Keratinocyte (primary cell): ENCODE measurements around the gene ZNF354B. TPM values are rescaled to one million over a fixed set of nuclear protein-coding genes. Genes with fewer than 3 reads are reported as not detected.

Experiments used
- DNase-seq: peaks from one replicate; pipeline ENCODE4 v3.0.0-alpha.2; 2011; ENCODE audit warnings: low read depth, missing footprints, low spot score
- FAIRE-seq: peaks from 2 replicates; lab custom pipeline; 2011; peaks lifted over from hg19 to GRCh38; lab: Jason Lieb, UNC
- H2AFZ ChIP-seq: 2 replicates; pipeline ENCODE4 v1.6.0; 2012; ENCODE audit warnings: low read length, control low read depth, inconsistent platforms; ENCODE audit not compliant: control insufficient read depth
- H3K27ac ChIP-seq: 2 replicates; pipeline ENCODE4 v1.5.1; 2011; ENCODE audit warnings: low read length; ENCODE audit not compliant: control insufficient read depth, insufficient read depth
- H3K27me3 ChIP-seq: 3 replicates; pipeline ENCODE4 v1.6.0; 2011; ENCODE audit warnings: low read length; ENCODE audit not compliant: control insufficient read depth, insufficient read depth; ENCODE audit errors: extremely low read depth
- H3K36me3 ChIP-seq, 2 experiments: 2 replicates in 1 of 2; 3 replicates in 1 of 2; pipeline ENCODE4 v1.5.1; 2011; ENCODE audit warnings: low read length in 2 of 2, mild to moderate bottlenecking in 1 of 2; ENCODE audit not compliant: control insufficient read depth in 2 of 2, insufficient read depth in 2 of 2; ENCODE audit errors: extremely low read depth in 1 of 2
- H3K4me1 ChIP-seq: 3 replicates; pipeline ENCODE4 v1.5.1; 2011; ENCODE audit warnings: low read length; ENCODE audit not compliant: control insufficient read depth, insufficient read depth; ENCODE audit errors: extremely low read depth
- H3K4me2 ChIP-seq: 3 replicates; pipeline ENCODE4 v1.6.0; 2011; ENCODE audit warnings: low read depth, low read length; ENCODE audit not compliant: control insufficient read depth, insufficient read depth; ENCODE audit errors: extremely low read depth
- H3K4me3 ChIP-seq, 3 experiments: fragments of 200-600 bp in 1 of 3; sonication (generic) in 1 of 3; 2 replicates in 2 of 3; 3 replicates in 1 of 3; pipeline ENCODE4 v1.5.1; 2011 to 2016; ENCODE audit warnings: low read length in 3 of 3, mild to moderate bottlenecking in 3 of 3, control low read depth in 2 of 3, inconsistent platforms in 1 of 3, low read depth in 1 of 3, mixed read lengths in 1 of 3, mixed run types in 1 of 3, moderate library complexity in 1 of 3; ENCODE audit not compliant: control insufficient read depth in 2 of 3, insufficient read depth in 2 of 3; ENCODE audit errors: extremely low read depth in 1 of 3
- H3K79me2 ChIP-seq: 2 replicates; pipeline ENCODE4 v1.6.0; 2012; ENCODE audit warnings: low read length; ENCODE audit not compliant: control insufficient read depth, insufficient read depth
- H3K9ac ChIP-seq: 3 replicates; pipeline ENCODE4 v1.6.0; 2011; ENCODE audit warnings: low read length; ENCODE audit not compliant: control insufficient read depth, insufficient read depth; ENCODE audit errors: extremely low read depth
- H3K9me1 ChIP-seq: 3 replicates; pipeline ENCODE4 v1.6.0; 2011; ENCODE audit warnings: low read length; ENCODE audit not compliant: control insufficient read depth, insufficient read depth; ENCODE audit errors: extremely low read depth
- H3K9me3 ChIP-seq: 2 replicates; pipeline ENCODE4 v1.5.1; 2012; ENCODE audit warnings: low read depth, low read length; ENCODE audit not compliant: control insufficient read depth
- H4K20me1 ChIP-seq: 3 replicates; pipeline ENCODE4 v1.6.0; 2011; ENCODE audit warnings: low read length; ENCODE audit not compliant: control insufficient read depth, insufficient read depth; ENCODE audit errors: extremely low read depth
- EZH2 ChIP-seq: IDR thresholded peaks from one replicate; pipeline ENCODE4 v1.6.1; 2012; ENCODE audit warnings: inconsistent platforms, mild to moderate bottlenecking, low read length, moderate library complexity
- dilution Hi-C: fragments of 300-500 bp; cut with MboI; formaldehyde crosslinking; loops from one replicate; pipeline ENCODE4 v1.7.0; 2020; ENCODE audit warnings: low sequenced_read_pairs; ENCODE audit not compliant: extremely low pct_ligation_motif_present
- polyA plus RNA-seq, 5 experiments: library from polyadenylated mRNA; depleted of rRNA in 3 of 5; stranded (reverse) in 3 of 5; stranded (forward) in 1 of 5; unstranded in 1 of 5; fragments of >200 nt; gene quantifications; 1 replicate in 1 of 5; 2 replicates in 3 of 5; 3 replicates in 1 of 5; pipeline versions ENCODE4 v1.2.1 to v1.2.3, GENCODE V29; 2011 to 2012; ENCODE audit warnings: missing spikeins in 2 of 5, low read depth in 1 of 5, low replicate concordance in 1 of 5
- TF ChIP-seq, protein P1 (sequence below), 3 experiments: IDR thresholded peaks in 1 of 3; conservative IDR thresholded peaks in 1 of 3; optimal IDR thresholded peaks in 1 of 3; 2 replicates in 2 of 3; 3 replicates in 1 of 3; pipeline versions ENCODE3 to v1.5.1; 2011; ENCODE audit warnings: low read length in 3 of 3, mild to moderate bottlenecking in 3 of 3, moderate library complexity in 2 of 3, control low read depth in 1 of 3, inconsistent platforms in 1 of 3; ENCODE audit not compliant: insufficient read depth in 2 of 3; ENCODE audit errors: extremely low read depth in 1 of 3

The ZNF354B gene
- polyA plus RNA-seq, 1 donor (not counting 4 experiments of a cell fraction or from before 2014, with no cell fraction given): 10.2 TPM

DNA sequence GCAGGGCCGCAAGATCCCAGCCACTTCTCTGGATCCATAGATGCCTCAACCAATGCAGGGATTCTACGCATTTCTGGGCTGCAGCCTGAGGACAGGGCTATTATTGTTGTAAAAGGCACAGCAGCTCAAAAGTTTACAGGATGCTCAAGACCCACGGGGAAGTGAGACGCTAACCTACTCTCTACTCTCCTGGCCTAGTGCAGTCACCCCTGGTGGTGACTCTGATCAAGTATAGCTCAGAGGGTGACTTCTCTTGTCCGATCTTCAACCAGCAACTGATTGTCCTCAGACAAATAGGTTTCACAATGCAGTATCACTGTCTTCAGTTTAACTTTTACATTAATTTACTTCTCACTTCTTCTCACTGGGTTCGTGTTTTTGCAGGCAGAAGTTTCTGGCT is 34.3 kb upstream of the ZNF354B start:
- DNase-seq (no peak), FAIRE-seq (no peak)
- TF ChIP-seq EZH2: no peak
- TF ChIP-seq, protein P1, sequence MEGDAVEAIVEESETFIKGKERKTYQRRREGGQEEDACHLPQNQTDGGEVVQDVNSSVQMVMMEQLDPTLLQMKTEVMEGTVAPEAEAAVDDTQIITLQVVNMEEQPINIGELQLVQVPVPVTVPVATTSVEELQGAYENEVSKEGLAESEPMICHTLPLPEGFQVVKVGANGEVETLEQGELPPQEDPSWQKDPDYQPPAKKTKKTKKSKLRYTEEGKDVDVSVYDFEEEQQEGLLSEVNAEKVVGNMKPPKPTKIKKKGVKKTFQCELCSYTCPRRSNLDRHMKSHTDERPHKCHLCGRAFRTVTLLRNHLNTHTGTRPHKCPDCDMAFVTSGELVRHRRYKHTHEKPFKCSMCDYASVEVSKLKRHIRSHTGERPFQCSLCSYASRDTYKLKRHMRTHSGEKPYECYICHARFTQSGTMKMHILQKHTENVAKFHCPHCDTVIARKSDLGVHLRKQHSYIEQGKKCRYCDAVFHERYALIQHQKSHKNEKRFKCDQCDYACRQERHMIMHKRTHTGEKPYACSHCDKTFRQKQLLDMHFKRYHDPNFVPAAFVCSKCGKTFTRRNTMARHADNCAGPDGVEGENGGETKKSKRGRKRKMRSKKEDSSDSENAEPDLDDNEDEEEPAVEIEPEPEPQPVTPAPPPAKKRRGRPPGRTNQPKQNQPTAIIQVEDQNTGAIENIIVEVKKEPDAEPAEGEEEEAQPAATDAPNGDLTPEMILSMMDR (optimal IDR thresholded peaks at IDR 0.05 in 1 of 3, IDR thresholded peaks at IDR 0.05 in 1 of 3, conservative IDR thresholded peaks at IDR 0.05 in 1 of 3; ENCODE audit: extremely low read depth in 1 of 3, insufficient read depth in 2 of 3, low read length in 3 of 3): no peak
- no peaks in the 10 kb centered on the region for H3K27me3 ChIP-seq
- H3K27ac ChIP-seq: peak overlapping the region; percentile 13
- H3K9ac ChIP-seq: no peak overlapping the region
- dilution Hi-C loops: no loop called here
- no peak overlapping the region for H3K4me2 ChIP-seq
- no peaks in the 10 kb centered on the region for H3K79me2 ChIP-seq
- H3K9me1 ChIP-seq: no peaks in the 10 kb centered on the region
- H3K4me1 ChIP-seq: peaks cover 9% of the 10 kb centered on the region
- no peak overlapping the region for H2AFZ ChIP-seq
- no peak overlapping the region for H3K4me3 ChIP-seq
- no peaks in the 10 kb centered on the region for H3K9me3 ChIP-seq
- no peaks in the 10 kb centered on the region for H3K36me3 ChIP-seq
- H4K20me1 ChIP-seq: no peaks in the 10 kb centered on the region

DNA sequence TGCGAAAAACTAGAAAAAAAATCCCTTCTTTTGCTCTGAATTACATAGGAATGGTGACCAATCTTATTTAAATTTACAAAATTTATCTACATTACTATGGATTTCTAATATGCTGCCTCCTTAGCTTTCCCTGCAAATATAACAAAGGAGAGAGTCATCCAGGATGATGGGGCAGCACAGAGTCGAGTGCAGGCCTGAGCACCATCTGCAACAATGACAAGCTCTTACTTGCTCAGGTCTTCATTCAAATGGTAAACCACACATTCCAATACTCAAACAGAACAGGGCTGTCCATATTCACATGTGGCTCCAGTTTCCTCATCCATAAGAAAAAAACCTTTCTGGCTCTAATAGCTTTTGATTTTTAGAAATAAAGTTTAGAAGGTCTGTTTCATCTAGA is 33.5 kb upstream of the ZNF354B start:
- peak overlapping the region; percentile 44 for H3K27ac ChIP-seq
- H4K20me1 ChIP-seq: no peaks in the 10 kb centered on the region
- no peak overlapping the region for H3K9ac ChIP-seq
- no peaks in the 10 kb centered on the region for H3K9me3 ChIP-seq
- H3K9me1 ChIP-seq: no peaks in the 10 kb centered on the region
- no peak overlapping the region for H2AFZ ChIP-seq
- H3K4me1 ChIP-seq: peaks cover 9% of the 10 kb centered on the region
- H3K4me3 ChIP-seq: no peak overlapping the region
- FAIRE-seq (peak; percentile 43), DNase-seq (peak; percentile 35)
- no peak for TF ChIP-seq EZH2
- TF ChIP-seq, protein P1 (optimal IDR thresholded peaks at IDR 0.05 in 1 of 3, IDR thresholded peaks at IDR 0.05 in 1 of 3, conservative IDR thresholded peaks at IDR 0.05 in 1 of 3; ENCODE audit: extremely low read depth in 1 of 3, insufficient read depth in 2 of 3, low read length in 3 of 3): peak in 1 of 3 experiments; percentile 6
- H3K4me2 ChIP-seq: peak overlapping the region; percentile 30
- H3K36me3 ChIP-seq: no peaks in the 10 kb centered on the region
- dilution Hi-C loops: no loop called here
- no peaks in the 10 kb centered on the region for H3K27me3 ChIP-seq
- H3K79me2 ChIP-seq: no peaks in the 10 kb centered on the region
